ENCODE measurements around the gene TBCD.

TBCD gene

GRCh38 chr17:82871776-82872561 is 120.1 kb downstream of the TBCD start:
- TF ChIP-seq CTCF (IDR thresholded peaks at IDR 0.05; ENCODE audit: low read depth, low read length) = no peak
- no peak for DNase-seq (ENCODE audit: extremely low read depth, low read depth)

GRCh38 chr17:82872591-82873520 is 121.0 kb downstream of the TBCD start:
- no peak for DNase-seq (ENCODE audit: extremely low read depth, low read depth)
- TF ChIP-seq CTCF (IDR thresholded peaks at IDR 0.05; ENCODE audit: low read depth, low read length) = no peak

- no peak for DNase-seq (ENCODE audit: extremely low read depth, low read depth)
- TF ChIP-seq CTCF (IDR thresholded peaks at IDR 0.05; ENCODE audit: low read depth, low read length) = no peak
Observed at GRCh38 chr17:82873521-82873920, 121.7 kb downstream of the TBCD start.

- DNase-seq (ENCODE audit: extremely low read depth, low read depth) = no peak
- TF ChIP-seq CTCF (IDR thresholded peaks at IDR 0.05; ENCODE audit: low read depth, low read length) = no peak
Observed at GRCh38 chr17:82874011-82874835, 122.4 kb downstream of the TBCD start.

GRCh38 chr17:82875407-82875856 is 123.6 kb downstream of the TBCD start:
- no peak for DNase-seq (ENCODE audit: extremely low read depth, low read depth)

GRCh38 chr17:82876149-82876548 is 124.3 kb downstream of the TBCD start:
- no peak for DNase-seq (ENCODE audit: extremely low read depth, low read depth)
- TF ChIP-seq CTCF (IDR thresholded peaks at IDR 0.05; ENCODE audit: low read depth, low read length) = no peak

More at GRCh38 chr17:82875407-82875856, 123.6 kb downstream of the TBCD start:
- no peak for TF ChIP-seq CTCF (IDR thresholded peaks at IDR 0.05; ENCODE audit: low read depth, low read length)

Data from AG09319 (cell line).